LNCaP clone FGC (cell line): Measurements from ENCODE around the gene RPS5.
"Not testable (repeated sequence)": the region's sequence is repeated elsewhere in the genome, so short reads cannot be mapped to it uniquely, and the experiment has no call there.

Experiments used
- DNase-seq: peaks from one replicate; pipeline ENCODE4 v3.0.0-alpha.2; 2011; ENCODE audit warnings: low read depth
- H3K4me3 ChIP-seq: 2 replicates; pipeline ENCODE4 v1.5.1; 2011; ENCODE audit warnings: mild to moderate bottlenecking, low read depth, low read length, control low read depth
- TF ChIP-seq, protein P1 (sequence below): IDR thresholded peaks from 2 replicates; pipeline ENCODE4 v1.5.1; 2012; ENCODE audit warnings: mild to moderate bottlenecking; ENCODE audit not compliant: control insufficient read depth, insufficient read depth; ENCODE audit errors: extremely low read depth

RPS5 gene

DNA sequence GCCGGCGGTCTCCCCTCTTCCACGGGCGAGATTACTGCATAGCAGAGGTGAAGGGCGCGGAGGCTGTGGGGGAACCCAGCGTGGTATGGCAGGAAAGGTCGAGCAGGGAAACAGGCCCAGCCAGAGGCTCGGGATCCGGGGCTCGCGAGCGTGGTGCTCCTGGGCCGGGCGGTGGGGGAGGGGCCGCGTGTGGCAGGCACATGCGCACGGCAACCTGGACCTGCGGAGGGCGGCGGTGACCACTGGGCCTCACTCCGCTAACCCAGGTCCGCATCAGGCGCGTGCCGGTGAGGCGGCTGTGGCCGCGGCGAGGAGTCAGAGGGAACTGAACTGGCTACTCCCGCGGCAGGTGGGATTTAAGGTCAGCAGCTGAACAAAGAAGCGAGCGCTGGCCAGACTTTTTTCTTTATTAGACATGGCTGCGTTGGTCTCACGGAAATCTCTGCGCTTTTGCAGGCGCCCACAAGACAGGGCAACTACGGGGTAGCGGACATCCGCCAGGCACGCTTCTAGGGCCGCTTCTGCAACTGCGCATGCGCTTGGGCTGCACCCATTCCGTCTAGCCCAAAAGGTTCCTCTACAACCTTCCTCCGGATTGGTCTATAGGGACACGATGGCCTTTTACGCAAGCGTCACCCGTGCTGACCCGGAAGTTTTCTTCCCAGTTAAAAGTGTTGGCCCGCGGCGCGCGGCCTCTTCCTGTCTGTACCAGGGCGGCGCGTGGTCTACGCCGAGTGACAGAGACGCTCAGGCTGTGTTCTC is at the start of gene RPS5:
Gene RPS5, plus strand, starts transcription at position 694 of the 762 bp plus-strand sequence. CDS start 869 bp downstream, outside the sequence.
- TF ChIP-seq, protein P1, sequence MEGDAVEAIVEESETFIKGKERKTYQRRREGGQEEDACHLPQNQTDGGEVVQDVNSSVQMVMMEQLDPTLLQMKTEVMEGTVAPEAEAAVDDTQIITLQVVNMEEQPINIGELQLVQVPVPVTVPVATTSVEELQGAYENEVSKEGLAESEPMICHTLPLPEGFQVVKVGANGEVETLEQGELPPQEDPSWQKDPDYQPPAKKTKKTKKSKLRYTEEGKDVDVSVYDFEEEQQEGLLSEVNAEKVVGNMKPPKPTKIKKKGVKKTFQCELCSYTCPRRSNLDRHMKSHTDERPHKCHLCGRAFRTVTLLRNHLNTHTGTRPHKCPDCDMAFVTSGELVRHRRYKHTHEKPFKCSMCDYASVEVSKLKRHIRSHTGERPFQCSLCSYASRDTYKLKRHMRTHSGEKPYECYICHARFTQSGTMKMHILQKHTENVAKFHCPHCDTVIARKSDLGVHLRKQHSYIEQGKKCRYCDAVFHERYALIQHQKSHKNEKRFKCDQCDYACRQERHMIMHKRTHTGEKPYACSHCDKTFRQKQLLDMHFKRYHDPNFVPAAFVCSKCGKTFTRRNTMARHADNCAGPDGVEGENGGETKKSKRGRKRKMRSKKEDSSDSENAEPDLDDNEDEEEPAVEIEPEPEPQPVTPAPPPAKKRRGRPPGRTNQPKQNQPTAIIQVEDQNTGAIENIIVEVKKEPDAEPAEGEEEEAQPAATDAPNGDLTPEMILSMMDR: no peak
- H3K4me3 ChIP-seq: peak within 1 kb of the TSS; percentile 76
- DNase-seq: peak; percentile 97

DNA sequence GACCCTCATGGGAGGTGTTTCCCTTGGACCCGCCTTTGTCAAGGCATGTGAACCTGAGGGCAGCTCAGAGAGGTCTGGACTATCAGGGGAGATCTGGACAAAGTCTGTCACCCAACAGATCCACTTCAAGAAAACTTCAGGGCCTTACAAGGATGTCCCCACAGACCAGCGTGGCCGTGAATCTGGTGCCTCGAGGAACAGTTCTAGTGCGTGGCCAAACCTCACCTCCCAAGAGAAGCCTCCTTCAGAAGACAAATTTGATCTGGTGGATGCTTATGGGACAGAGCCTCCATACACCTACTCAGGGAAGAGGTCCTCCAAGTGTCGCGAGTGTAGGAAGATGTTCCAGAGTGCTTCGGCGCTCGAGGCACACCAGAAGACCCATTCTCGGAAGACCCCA is 48.7 kb upstream of the RPS5 start:
- DNase-seq: no peak
- TF ChIP-seq, protein P1: no peak
- H3K4me3 ChIP-seq: no peak overlapping the region

DNA sequence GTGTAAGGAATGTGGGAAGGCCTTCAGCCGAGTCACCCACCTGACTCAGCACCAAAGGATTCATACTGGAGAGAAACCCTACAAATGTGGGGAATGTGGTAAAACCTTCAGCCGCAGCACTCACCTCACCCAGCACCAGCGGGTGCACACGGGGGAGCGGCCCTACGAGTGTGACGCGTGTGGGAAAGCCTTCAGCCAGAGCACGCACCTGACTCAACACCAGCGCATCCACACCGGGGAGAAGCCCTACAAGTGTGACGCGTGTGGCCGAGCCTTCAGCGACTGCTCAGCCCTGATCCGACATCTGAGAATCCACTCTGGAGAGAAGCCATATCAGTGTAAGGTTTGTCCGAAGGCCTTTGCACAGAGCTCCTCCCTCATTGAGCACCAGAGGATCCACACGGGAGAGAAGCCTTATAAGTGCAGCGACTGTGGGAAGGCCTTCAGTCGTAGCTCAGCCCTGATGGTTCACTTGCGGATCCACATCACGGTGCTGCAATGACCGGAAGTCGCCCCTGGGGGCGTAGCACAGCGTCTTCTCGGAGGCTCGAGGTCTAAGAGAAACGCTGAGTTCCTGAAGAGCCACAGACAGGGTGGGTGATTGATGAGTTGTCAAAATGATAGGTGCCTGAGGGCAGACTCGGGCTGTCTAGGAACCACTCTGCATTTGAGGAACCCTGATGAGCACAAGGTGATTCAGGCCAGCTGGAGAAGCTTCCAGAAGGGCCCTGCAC is 48.1 kb upstream of the RPS5 start:
- TF ChIP-seq, protein P1: no peak
- H3K4me3 ChIP-seq: no peak overlapping the region
- DNase-seq: no peak

DNA sequence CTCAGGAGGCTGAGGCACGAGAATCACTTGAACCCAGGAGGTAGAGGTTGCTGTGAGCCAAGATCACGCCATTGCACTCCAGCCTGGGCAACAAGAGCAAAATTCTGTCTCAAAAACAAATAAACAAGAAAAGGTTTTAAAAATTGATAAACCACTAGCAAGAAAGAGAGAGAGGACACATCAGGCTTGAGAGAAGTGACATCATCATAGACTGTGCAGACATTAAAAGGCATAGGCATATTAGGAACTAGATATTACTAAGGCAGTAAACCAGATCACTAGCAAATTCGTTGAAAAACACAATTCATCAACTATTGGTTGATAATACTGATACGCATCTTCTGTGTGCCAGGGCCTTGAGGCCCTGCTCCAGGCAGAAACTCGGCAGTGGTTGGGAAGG is 41.5 kb upstream of the RPS5 start:
- no peak for DNase-seq
- TF ChIP-seq, protein P1: no peak
- H3K4me3 ChIP-seq: no peak overlapping the region

DNA sequence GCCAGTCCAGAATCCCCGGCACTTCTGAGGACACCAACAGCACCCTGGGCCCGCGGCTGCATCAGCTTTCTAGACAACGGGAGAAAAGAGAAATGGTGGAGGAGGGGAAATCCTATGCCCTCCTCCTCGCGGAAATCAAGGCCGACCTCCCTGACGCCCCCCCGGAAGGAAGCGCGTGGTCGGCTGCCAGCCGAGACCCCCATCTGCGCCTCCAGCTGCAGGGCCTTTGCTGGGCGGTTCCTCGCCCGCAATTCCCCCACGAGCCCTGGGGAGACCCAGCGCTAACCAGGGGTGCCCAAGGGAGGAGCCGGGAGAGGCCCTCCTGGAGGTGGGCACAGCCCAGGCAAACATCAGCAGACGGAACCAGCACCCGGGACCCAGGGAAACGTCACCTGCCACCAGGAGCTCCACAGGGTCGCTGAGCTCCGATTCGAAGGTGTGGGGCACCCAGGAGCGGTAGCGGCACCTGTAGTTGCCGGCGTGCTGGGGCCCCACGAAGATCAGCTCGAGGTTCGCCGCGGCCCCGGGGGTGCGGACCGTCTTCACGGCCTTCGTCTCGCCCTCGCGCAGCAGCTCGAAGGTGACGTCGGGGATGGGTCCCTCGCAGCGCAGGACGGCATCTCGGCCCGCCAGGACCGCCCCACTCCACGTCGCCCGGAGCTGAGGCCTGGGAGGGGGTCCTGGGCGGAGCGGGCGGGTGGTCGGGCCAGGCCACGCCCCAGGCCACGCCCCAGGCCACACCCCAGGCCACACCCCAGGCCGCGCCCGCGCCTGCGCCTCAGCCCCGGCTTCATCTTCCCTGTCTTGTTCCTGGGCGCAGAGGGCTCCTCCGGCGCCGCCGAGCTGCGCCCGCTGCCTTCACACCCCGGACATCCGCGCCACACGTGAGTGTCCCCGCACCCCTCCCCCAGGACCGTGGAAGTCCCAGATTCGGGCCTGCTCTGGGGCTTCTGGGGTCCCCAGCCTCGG is 39.8 kb upstream of the RPS5 start:
- peak overlapping the region; percentile 72 for H3K4me3 ChIP-seq
- DNase-seq: peak; percentile 6
- TF ChIP-seq, protein P1: no peak

DNA sequence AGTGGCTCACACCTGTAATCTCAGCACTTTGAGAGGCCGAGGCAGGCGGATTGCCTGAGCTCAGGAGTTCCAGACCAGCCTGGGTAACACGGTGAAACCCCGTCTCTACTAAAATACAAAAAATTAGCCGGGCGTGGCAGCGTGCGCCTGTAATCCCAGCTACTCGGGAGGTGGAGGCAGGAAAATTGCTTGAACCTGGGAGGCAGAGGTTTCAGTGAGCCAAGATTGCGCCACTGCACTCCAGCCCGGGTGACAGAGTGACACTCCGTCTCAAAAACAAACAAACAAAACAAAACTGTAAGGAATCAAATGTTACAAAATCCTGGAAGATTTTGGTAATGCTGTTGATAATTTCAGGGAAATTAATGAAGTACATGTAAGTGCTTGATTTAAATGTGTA is 39.0 kb upstream of the RPS5 start:
- peak overlapping the region; percentile 72 for H3K4me3 ChIP-seq

More for the DNA sequence above, 39.0 kb upstream of the RPS5 start:
- DNase-seq: not testable (repeated sequence)
